SK-N-SH (cell line): Measurements from ENCODE around the gene CCNY. TPM values are rescaled to one million over a fixed set of nuclear protein-coding genes. Genes with fewer than 3 reads are reported as not detected.
A peak's percentile ranks its signal among the peaks of the same experiment; 100 is the strongest.

Experiments
- CTCF ChIA-PET: fragments of 300-600, 350-600 bp; formaldehyde crosslinking; extraction: SDS; loops from one replicate; lab custom pipeline; 2021; lab: Yijun Ruan, JAX
- POLR2A ChIA-PET: fragments of 350-600 bp; sonication (Branson Sonifier 250); formaldehyde crosslinking; extraction: SDS; loops from one replicate; lab custom pipeline; 2020; ENCODE audit warnings: antibody characterized with exemption, inconsistent platforms; lab: Yijun Ruan, JAX
- DNase-seq: peaks from one replicate; pipeline ENCODE4 v3.0.0; 2012
- H2AFZ ChIP-seq: fragments of 200-600 bp; sonication (generic); 2 replicates; pipeline ENCODE4 v1.8.1; 2016; ENCODE audit warnings: antibody characterized with exemption, mild to moderate bottlenecking, low read depth
- H3F3A ChIP-seq: fragments of 200-600 bp; sonication (generic); replicated peaks from 2 replicates; pipeline ENCODE3; 2016; ENCODE audit warnings: antibody characterized with exemption, mild to moderate bottlenecking; ENCODE audit not compliant: insufficient read depth
- H3K27ac ChIP-seq, 2 experiments: fragments of 200-500 bp in 1 of 2; fragments of 200-600 bp in 1 of 2; sonication (Bioruptor generic) in 1 of 2; sonication (generic), shearing (Covaris generic) in 1 of 2; 2 replicates each; pipeline versions ENCODE4 v1.5.1 to v1.6.1; 2014 to 2016; ENCODE audit warnings: low read depth in 2 of 2, inconsistent platforms in 1 of 2, low read length in 1 of 2, mild to moderate bottlenecking in 1 of 2, mixed read lengths in 1 of 2
- H3K27me3 ChIP-seq: fragments of 200-600 bp; sonication (generic), shearing (Covaris generic); 2 replicates; pipeline ENCODE4 v1.6.1; 2016; ENCODE audit warnings: mixed run types; ENCODE audit not compliant: insufficient read depth
- H3K36me3 ChIP-seq, 2 experiments: fragments of 200-500 bp in 1 of 2; fragments of 200-600 bp in 1 of 2; sonication (Bioruptor generic) in 1 of 2; sonication (generic) in 1 of 2; replicated peaks in 1 of 2; 2 replicates each; pipeline versions ENCODE3 to v1.5.1; 2014 to 2016; ENCODE audit warnings: low read length in 1 of 2, mild to moderate bottlenecking in 1 of 2; ENCODE audit not compliant: insufficient read depth in 2 of 2, control insufficient read depth in 1 of 2
- H3K4me1 ChIP-seq, 2 experiments: fragments of 200-500 bp in 1 of 2; fragments of 200-600 bp in 1 of 2; sonication (Bioruptor generic) in 1 of 2; sonication (generic), shearing (Covaris generic) in 1 of 2; 2 replicates each; pipeline versions ENCODE4 v1.5.1 to v1.6.1; 2014 to 2016; ENCODE audit warnings: low read depth in 1 of 2, low read length in 1 of 2, mixed run types in 1 of 2; ENCODE audit not compliant: insufficient read depth in 2 of 2, control insufficient read depth in 1 of 2
- H3K4me2 ChIP-seq: fragments of 200-600 bp; sonication (generic), shearing (Covaris generic); 2 replicates; pipeline ENCODE4 v1.6.1; 2017; ENCODE audit warnings: mixed run types
- H3K4me3 ChIP-seq, 2 experiments: fragments of 200-500 bp in 1 of 2; fragments of 200-600 bp in 1 of 2; sonication (Bioruptor generic) in 1 of 2; sonication (generic), shearing (Covaris generic) in 1 of 2; 2 replicates each; pipeline versions ENCODE4 v1.5.1 to v1.8.1; 2014 to 2016; ENCODE audit warnings: low read depth in 2 of 2, inconsistent platforms in 1 of 2, low read length in 1 of 2, mild to moderate bottlenecking in 1 of 2, mixed read lengths in 1 of 2, moderate library complexity in 1 of 2
- H3K79me2 ChIP-seq: fragments of 200-600 bp; sonication (generic); 2 replicates; pipeline ENCODE4 v1.8.1; 2017; ENCODE audit warnings: mild to moderate bottlenecking; ENCODE audit not compliant: insufficient read depth
- H3K9ac ChIP-seq: fragments of 200-600 bp; sonication (generic); 2 replicates; pipeline ENCODE4 v1.6.1; 2017; ENCODE audit warnings: mixed run types
- H3K9me2 ChIP-seq: fragments of 200-600 bp; sonication (generic); 2 replicates; pipeline ENCODE4 v1.6.1; 2017; ENCODE audit warnings: mixed run types
- H3K9me3 ChIP-seq: fragments of 200-600 bp; sonication (generic); 2 replicates; pipeline ENCODE4 v1.6.1; 2017; ENCODE audit warnings: mixed run types, mild to moderate bottlenecking, moderate library complexity
- H4K20me1 ChIP-seq: fragments of 200-600 bp; sonication (generic); 2 replicates; pipeline ENCODE4 v1.6.1; 2017; ENCODE audit warnings: mild to moderate bottlenecking, mixed run types; ENCODE audit not compliant: insufficient read depth
- ELF1 ChIP-seq: IDR thresholded peaks from 2 replicates; pipeline ENCODE4 v1.4.0; 2012
- EP300 ChIP-seq, 2 experiments: IDR thresholded peaks; 2 replicates each; pipeline versions ENCODE4 v1.4.0 to v1.6.1; 2012; ENCODE audit warnings: borderline replicate concordance in 1 of 2, low read depth in 1 of 2, low read length in 1 of 2
- FOSL2 ChIP-seq: IDR thresholded peaks from 2 replicates; pipeline ENCODE4 v1.4.0; 2012; ENCODE audit warnings: low read depth, mild to moderate bottlenecking, moderate library complexity, borderline replicate concordance
- GATA2 ChIP-seq: sonication (generic); formaldehyde crosslinking; IDR thresholded peaks from 2 replicates; pipeline ENCODE4 v1.5.0; 2020; ENCODE audit warnings: mild to moderate bottlenecking, missing genetic modification reagents
- IRF3 ChIP-seq: fragments of 150-350 bp; IDR thresholded peaks from 2 replicates; pipeline ENCODE4 v1.6.1; 2016; ENCODE audit warnings: mild to moderate bottlenecking, low read depth, low read length
- JUND ChIP-seq: IDR thresholded peaks from 2 replicates; pipeline ENCODE4 v1.4.0; 2012
- NFIC ChIP-seq: IDR thresholded peaks from 2 replicates; pipeline ENCODE4 v1.4.0; 2012; ENCODE audit warnings: borderline replicate concordance
- NRF1 ChIP-seq: IDR thresholded peaks from 2 replicates; pipeline ENCODE4 v1.6.1; 2012; ENCODE audit warnings: low read depth, mild to moderate bottlenecking, low read length
- RFX5 ChIP-seq: IDR thresholded peaks from 2 replicates; pipeline ENCODE4 v1.6.1; 2012; ENCODE audit warnings: mild to moderate bottlenecking, improper control_type of control experiment, low read length
- SMC3 ChIP-seq: IDR thresholded peaks from 2 replicates; pipeline ENCODE4 v1.6.1; 2012; ENCODE audit warnings: low read depth, low read length, improper control_type of control experiment
- TEAD4 ChIP-seq: IDR thresholded peaks from 2 replicates; pipeline ENCODE4 v1.4.0; 2012; ENCODE audit warnings: mild to moderate bottlenecking, borderline replicate concordance; ENCODE audit not compliant: insufficient read depth
- WGBS: methylation state at CpG from one replicate; pipeline ENCODE4 v1.1.6; 2017; ENCODE audit warnings: low lambda C conversion rate; 5-methylcytosine and 5-hydroxymethylcytosine counted together
- polyA plus RNA-seq, 3 experiments: library from polyadenylated mRNA; depleted of rRNA; stranded (reverse); fragments of >200 nt; gene quantifications; 2 replicates each; pipeline ENCODE4 v1.2.3, GENCODE V29; 2012

Gene CCNY
- polyA plus RNA-seq, 1 of the 3 experiments (the other 2 are of a cell fraction) = 29.4 TPM

- no peaks in the 10 kb centered on the region for H4K20me1 ChIP-seq
- CTCF ChIA-PET = interaction anchor here (1.5 to 3.6 kb wide), 2 partner anchors 9 to 20 kb away, joined by 3 to 22 read pairs; no protein-coding TSS in a partner anchor
- no peaks in the 10 kb centered on the region for H3K27me3 ChIP-seq
- H3K36me3 ChIP-seq = peaks cover 19 to 22% of the 10 kb centered on the region in 2 experiments
- H3F3A ChIP-seq = no peaks in the 10 kb centered on the region
- WGBS = 96% methylated on average over 3 of the region's 3 CpGs
- H3K4me2 ChIP-seq = no peak overlapping the region
- POLR2A ChIA-PET = no interaction called here
- H3K4me3 ChIP-seq = no peak overlapping the region
- H3K9me2 ChIP-seq = no peaks in the 10 kb centered on the region
- TF ChIP-seq IRF3 = no peak
- TF ChIP-seq SMC3 = no peak
- no peak overlapping the region for H2AFZ ChIP-seq
- no peak overlapping the region for H3K9ac ChIP-seq
- H3K4me1 ChIP-seq = peaks cover 0 to 4% of the 10 kb centered on the region in 2 experiments; a peak in 2 of 4 replicates
- H3K79me2 ChIP-seq = peaks cover 3% of the 10 kb centered on the region
- no peak for DNase-seq
- no peaks in the 10 kb centered on the region for H3K9me3 ChIP-seq
- H3K27ac ChIP-seq = no peak overlapping the region
Observed at GRCh38 chr10:35554461-35555056, 218.2 kb downstream of the CCNY start.

GRCh38 chr10:35555962-35556930, 219.9 kb downstream of the CCNY start:
- H3F3A ChIP-seq = no peaks in the 10 kb centered on the region
- no peaks in the 10 kb centered on the region for H3K9me2 ChIP-seq
- H4K20me1 ChIP-seq = no peaks in the 10 kb centered on the region
- H3K9ac ChIP-seq = no peak overlapping the region
- no peak overlapping the region for H3K4me3 ChIP-seq
- no peak for TF ChIP-seq RFX5
- TF ChIP-seq NRF1 = no peak
- no peak for TF ChIP-seq EP300 (IDR thresholded peaks at IDR 0.05; ENCODE audit: borderline replicate concordance in 1 of 2, low read depth in 1 of 2, low read length in 1 of 2)
- TF ChIP-seq TEAD4 = no peak
- no peak for TF ChIP-seq GATA2
- no peak for TF ChIP-seq ELF1
- peak; percentile 12; the same call in 1 of the 2 replicates for TF ChIP-seq JUND
- TF ChIP-seq FOSL2 = peak; percentile 38; the same call in 1 of the 2 replicates
- no peak for TF ChIP-seq NFIC
- H2AFZ ChIP-seq = no peak overlapping the region
- POLR2A ChIA-PET = no interaction called here
- H3K27ac ChIP-seq = no peak overlapping the region
- DNase-seq = no peak
- peaks cover 16 to 26% of the 10 kb centered on the region in 2 experiments for H3K36me3 ChIP-seq
- CTCF ChIA-PET = interaction anchor here (1.3 to 1.5 kb wide), 2 partner anchors 19 to 26 kb away, joined by 3 read pairs; no protein-coding TSS in a partner anchor
- 93% methylated on average over 6 of the region's 6 CpGs for WGBS
- peaks cover 3% of the 10 kb centered on the region for H3K79me2 ChIP-seq
- H3K27me3 ChIP-seq = no peaks in the 10 kb centered on the region
- H3K4me1 ChIP-seq = peaks cover 0 to 4% of the 10 kb centered on the region in 2 experiments; a peak in 2 of 4 replicates
- no peak overlapping the region for H3K4me2 ChIP-seq
- no peaks in the 10 kb centered on the region for H3K9me3 ChIP-seq
